Stimulated activated CD4-positive, alpha-beta T cell treated with anti-CD3 and anti-CD28 coated beads, Interleukin-1b, Interleukin-23, amount 100 ng/mL, for 24 hours (primary cell): ENCODE data around the gene SMIM45.

Experiments
- DNase-seq, 4 experiments: peaks; one replicate each; pipeline ENCODE4 v3.0.0-alpha.2; 2020; ENCODE audit warnings: low read depth in 4 of 4, low spot score in 1 of 4

The SMIM45 gene

GRCh38 chr22:41951898-41952474 lies at the start of gene SMIM45:
SMIM45 (plus strand) TSS chr22:41952150.
- DNase-seq: no peak

- no peak for DNase-seq
Observed at GRCh38 chr22:41902932-41903421, 49.0 kb upstream of the SMIM45 start.

GRCh38 chr22:41904450-41905410 lies 47.2 kb upstream of the SMIM45 start:
- no peak for DNase-seq

- DNase-seq: no peak
Observed at GRCh38 chr22:41905411-41906202, 46.3 kb upstream of the SMIM45 start.

- no peak for DNase-seq
Observed at GRCh38 chr22:41906822-41907221, 45.1 kb upstream of the SMIM45 start.

- DNase-seq: no peak
Observed at GRCh38 chr22:41907436-41908401, 44.2 kb upstream of the SMIM45 start.

GRCh38 chr22:41908411-41909309 lies 43.3 kb upstream of the SMIM45 start:
- no peak for DNase-seq

- no peak for DNase-seq
Observed at GRCh38 chr22:41909310-41910049, 42.5 kb upstream of the SMIM45 start.

- no peak for DNase-seq
Observed at GRCh38 chr22:41910050-41911000, 41.6 kb upstream of the SMIM45 start.

- no peak for DNase-seq
Observed at GRCh38 chr22:41911001-41911611, 40.8 kb upstream of the SMIM45 start.

- no peak for DNase-seq
Observed at GRCh38 chr22:41912338-41913039, 39.5 kb upstream of the SMIM45 start.

- no peak for DNase-seq
Observed at GRCh38 chr22:41913040-41913719, 38.8 kb upstream of the SMIM45 start.

GRCh38 chr22:41913842-41914534 lies 38.0 kb upstream of the SMIM45 start:
- DNase-seq: no peak

GRCh38 chr22:41914611-41915034 lies 37.3 kb upstream of the SMIM45 start:
- no peak for DNase-seq
